HG02884 (cell line): ENCODE data around the gene SEMA3B.
"Not testable (repeated sequence)": the region's sequence is repeated elsewhere in the genome, so short reads cannot be mapped to it uniquely, and the experiment has no call there.

Experiments
- ATAC-seq: cut with Tn5 transposase; IDR thresholded peaks from one replicate; pipeline ENCODE4 v1.9.1; 2021; ENCODE audit warnings: mild to moderate bottlenecking, moderate library complexity; ENCODE audit not compliant: unreplicated experiment

Gene SEMA3B

DNA sequence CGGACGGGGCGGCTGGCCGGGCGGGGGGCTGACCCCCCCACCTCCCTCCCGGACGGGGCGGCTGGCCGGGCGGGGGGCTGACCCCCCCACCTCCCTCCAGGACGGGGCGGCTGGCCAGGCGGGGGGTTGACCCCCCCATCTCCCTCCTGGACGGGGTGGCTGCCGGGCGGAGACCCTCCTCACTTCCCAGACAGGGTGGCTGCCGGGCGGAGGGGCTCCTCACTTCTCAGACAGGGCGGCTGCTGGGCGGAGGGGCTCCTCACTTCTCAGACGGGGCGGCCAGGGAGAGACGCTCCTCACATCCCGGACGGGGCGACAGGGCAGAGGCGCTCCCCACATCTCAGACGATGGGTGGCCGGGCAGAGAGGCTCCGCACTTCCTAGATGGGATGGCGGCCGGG is 43.1 kb downstream of the SEMA3B start:
- not testable (repeated sequence) for ATAC-seq

DNA sequence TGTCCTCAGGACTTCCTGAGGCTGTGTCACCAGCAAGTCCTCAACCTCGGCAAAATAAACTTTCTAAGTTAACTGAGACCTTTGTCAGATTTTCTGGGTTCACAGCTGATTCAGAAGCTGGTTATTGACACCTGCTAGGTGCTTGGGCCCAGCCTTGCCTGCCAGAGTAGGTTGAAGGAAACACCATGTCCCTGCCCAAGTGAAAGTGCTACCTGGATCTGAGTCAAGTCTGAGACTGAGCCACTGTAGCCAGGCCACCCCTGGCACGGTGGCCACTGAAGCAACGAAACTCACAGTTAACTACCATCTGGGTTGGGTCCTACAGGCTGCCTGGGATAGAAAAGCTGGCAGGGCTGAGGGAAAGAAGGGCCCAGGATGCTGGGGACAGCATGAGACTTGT is 45.4 kb downstream of the SEMA3B start:
- no peak for ATAC-seq

DNA sequence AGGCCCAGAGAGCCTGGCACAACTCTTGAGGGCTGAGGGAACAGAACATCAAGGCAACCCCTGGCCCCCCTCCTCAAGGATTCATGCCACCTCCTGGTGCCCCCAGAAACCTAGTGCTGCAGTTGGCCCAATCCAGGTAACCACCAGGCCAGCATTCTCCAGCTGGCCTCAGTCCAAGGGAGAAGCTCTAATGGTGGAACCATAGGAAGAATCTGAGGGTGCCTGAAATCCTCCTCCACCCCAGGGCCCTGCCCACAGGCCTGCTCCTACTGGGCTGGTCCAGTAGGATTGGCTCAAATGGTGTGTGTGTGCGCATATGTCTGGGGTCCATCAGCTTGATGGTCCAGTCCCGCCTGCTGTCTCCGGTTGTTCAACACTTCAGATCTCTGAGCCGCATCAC is 45.9 kb downstream of the SEMA3B start:
- ATAC-seq, result no peak

DNA sequence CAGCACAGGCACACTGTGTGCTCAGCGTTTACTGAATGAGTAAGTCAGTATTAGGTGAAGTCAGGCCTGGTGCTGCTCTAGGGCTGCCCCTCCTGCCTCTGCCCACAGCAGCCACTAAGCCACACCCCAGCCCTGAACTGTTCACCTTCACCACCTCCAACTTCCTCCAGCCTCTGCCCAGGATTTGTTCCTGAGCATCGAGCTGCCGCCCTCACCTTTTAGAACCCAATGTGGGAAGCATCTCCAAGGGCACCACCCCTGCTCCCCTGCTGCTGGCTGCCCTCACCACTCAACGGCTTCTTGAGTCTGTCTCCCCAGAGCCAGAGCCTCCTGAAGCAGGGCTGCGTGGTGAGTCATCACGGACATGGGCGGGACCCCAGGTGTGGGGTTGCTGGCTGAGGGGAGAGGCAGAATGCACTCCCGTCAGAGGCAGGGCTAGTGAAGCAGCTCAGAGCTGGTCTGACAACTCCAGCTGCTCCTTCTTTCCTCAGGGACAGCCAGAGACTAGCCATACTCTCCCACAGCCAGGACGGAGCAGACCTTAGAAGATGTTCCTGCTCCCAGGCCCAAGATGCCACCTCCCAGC is 47.8 kb downstream of the SEMA3B start:
- ATAC-seq, result no peak

DNA sequence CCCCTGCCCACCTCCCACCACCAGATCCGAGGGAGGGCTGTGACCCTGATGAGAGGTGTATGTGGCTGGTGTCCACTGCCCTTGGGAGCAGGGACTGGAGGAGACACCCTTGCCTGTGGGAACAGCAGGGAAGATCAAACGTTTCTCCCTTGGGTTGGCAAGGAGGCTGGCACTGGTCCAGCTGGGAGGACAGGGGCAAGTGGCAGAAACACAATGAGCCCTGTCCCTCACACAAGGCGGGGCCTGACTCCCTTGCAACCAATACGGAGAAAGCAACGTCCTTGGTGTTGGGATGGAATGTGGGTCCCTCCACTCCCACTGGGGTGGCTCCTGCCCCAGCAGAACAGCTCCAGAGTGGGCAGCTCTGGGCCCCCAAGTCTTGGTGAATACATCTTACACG is 48.4 kb downstream of the SEMA3B start:
- no peak for ATAC-seq

DNA sequence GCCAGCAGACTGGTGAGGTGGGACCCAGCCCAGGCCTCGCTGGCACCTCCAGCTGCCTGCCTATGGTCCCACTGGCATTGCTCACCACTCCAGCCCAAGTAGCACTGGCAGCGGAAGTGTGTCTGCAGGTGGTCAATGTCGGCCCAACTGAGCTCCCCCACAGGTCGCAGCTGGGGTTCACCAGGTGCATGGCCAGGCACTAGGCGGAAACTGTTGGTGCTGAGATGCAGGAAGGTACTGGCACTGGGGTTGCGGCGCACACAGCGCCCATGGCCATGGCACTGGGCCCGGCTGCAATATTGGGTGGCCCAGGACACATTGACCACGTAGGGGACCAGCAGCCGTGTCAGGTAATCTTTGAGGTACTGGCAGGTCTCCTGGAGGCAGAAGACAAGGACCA is 49.2 kb downstream of the SEMA3B start:
- no peak for ATAC-seq

DNA sequence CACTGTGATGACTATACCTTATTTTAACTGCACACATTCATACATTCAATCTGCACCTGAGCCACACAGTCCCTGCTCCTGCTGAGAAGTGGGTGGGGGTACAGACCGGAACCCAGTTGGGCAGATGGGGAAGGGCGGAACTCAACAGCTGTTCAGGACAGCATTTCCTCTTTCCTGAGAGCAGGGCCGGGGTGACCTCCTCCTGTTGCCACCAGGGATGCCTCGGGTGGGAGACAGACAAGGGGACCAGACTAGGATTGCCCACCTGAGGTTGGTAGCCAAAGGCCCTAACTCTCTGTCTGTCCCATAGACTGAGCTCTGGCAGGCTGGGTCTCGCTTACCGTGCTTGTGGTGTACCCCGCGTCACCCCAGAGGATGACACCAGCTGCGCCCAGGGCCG is 49.7 kb downstream of the SEMA3B start:
- no peak for ATAC-seq

DNA sequence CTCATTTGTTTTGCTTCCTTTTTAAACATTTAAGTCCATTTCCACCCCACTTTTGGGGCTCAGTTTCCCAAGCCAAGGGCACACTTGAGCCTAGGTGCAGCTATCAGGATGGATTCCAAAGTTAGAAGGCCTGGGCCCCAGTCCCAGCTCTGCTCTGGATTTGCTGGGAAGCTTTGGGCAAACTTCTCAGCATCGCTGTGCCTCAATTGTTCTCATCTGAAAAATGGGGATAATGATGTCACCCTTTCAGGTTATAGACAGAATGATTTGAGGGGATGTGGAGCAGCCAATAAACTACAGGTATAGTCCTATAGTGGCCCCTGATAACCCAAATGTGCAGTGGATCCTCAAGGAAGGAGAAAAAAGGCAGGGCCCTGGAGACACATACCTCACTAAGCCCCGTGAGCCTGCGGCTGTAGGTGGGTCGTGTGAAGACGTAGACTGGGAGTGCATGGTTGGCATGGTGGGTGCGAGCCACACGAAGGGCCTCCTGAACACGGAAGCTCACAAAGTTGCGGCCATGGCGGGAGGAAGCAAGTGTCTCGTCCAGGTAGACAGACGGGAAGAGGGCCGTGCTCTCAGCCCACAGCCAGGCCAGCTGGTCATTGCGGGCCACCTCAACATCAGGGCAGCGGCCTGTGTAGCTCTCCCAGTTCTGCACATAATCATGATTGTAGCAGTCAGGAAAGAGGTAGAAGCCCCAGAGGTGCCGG is 50.4 kb downstream of the SEMA3B start:
- no peak for ATAC-seq

DNA sequence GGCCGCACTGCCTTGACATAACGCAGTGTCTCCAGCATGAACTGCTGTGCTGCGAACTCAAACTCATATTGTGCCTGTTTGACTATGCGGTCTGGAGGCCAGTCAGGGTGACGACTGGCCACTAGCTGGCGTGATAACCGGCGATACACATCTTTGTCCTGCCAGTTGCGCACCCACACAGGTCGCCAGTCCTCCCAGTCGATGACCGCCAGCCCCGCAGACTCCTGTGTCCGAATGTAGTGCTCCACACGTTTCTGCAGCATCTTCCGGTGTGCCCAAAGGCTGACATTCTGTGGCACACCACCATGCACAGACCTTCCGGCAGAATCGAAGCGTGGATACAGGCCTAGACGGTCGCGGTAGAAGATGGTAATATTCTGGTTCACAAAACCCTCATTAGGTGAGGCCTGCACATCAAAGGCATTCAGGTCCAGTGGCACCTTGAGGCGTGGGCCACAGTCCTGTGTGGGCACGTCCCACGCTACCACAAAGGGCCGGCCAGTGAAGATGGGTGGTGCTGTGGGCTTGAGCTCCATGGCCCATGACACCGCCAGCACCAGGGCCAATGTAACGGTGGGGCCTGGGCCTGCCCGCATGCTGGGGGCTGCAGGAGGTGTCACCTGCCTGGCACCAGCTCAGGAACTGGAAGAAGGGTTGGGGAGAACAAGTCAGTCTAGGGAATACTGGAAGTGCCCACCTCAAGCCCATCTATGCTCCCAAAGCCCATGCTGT is 51.1 kb downstream of the SEMA3B start:
- ATAC-seq, result no peak

DNA sequence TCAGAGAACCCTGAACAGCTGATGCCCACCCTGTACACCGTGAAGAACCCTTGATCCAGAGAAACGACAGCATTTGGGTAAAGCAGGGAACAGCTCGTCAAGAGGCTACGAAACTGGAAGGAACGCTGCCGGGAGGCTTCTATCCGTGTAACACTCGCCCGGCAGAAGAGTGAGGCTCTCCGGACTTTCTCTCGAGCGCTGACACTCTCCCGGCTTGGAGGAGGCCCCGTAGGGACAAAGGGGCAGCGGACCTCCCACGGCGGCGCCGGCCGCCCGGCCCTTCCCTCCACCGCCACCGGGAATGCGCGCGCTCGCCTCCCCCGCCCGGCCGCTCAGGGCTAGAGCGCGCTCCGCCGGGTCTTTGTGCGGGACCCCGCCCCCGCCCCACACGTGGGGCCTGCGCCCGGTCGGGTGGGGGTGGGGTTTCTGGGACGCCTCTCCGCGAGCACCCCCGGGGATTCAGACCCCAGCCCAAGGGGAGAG is 51.9 kb downstream of the SEMA3B start:
- ATAC-seq, result peak; percentile 39

DNA sequence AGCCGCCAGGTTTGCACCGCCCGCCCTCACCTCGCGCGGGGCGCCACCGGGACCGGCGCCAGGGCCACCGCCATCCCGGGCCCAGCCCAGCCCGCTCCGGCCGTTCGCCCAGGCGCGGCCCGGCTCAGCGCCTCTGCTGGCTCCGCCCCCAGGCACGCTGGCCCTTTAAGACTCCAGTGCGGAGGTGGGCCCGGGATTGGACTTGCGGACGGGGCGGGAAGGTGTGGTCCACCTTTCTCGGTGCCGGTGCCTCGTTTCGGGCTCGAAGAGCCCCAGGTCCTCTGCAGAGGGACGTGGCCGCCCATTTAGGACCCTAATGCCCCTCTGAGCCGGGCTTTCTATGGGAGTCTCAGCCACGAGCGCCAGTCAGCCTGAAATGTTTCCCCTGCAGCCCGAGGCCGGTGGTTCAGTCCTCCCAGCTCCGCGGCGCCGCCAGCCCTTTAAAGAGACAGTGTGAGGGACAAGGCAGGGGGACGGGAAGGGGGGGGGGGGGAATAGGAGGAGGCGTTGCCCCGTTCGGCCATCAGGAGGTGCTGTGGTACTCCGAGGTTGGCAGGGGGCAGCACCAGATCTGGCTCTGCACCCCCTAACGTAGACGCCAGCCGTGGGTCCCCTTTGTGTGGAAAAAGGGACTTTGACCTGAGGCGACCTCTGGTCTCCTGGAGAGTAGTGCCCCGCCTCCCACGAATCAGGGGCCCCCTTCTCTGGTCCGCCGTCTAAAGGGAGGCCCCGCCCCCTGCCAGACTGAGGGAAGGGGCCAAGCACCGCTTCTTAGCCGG is 52.6 kb downstream of the SEMA3B start:
- ATAC-seq, result peak; percentile 76

DNA sequence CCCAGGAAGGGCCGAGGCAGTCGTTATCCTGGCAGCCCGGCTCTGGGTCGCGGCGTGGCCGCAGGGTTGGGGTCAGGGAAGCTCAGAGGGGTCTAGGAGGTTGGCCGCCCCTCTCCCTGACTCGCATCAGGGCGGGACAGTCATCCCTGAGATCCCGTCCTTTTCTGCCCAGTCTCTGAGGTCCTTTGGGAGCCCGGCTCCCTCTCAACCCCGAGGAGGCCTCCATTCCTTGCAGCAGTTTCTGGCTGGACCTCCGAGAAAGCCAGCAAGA is 53.1 kb downstream of the SEMA3B start:
- no peak for ATAC-seq

DNA sequence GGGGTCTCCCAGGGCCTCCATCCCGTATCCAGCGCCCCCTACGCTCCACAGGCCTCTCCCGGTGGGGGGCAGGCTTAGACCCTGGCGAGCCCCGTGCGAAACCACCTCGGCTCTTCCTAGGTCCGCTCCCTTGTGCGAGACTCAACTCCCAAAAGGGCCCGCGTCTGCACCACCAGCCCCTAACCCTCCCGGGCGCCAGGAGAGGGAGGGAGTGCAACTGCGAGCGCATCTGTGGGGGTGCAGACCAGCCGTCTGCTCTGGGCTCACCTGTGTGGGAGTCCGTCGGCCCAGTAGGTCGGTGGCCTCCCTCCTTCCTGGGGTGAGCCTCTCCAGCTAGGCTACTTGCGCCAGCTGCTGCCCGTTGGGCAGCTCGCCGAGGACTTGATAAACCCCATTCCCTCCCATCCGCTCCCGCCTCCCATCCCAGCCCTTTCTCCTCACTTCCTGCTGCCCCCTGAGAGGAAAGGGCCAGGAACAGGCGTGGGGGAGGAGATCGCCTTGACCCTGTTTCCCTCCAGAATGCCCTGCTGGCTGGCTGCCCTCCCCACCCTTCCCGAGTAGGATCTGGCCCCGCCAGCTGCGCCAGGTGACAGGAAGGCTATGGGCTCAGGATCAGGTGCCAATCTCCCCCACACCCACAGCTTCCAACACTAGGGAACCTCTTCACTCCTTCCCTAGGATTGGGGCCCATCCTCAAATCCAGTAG is 53.6 kb downstream of the SEMA3B start, which contains the start of gene HYAL2:
HYAL2 (minus strand) TSS at position 360 of the 706 bp plus-strand sequence. CDS start 2,256 bp downstream, outside the sequence.
- ATAC-seq, result no peak

DNA sequence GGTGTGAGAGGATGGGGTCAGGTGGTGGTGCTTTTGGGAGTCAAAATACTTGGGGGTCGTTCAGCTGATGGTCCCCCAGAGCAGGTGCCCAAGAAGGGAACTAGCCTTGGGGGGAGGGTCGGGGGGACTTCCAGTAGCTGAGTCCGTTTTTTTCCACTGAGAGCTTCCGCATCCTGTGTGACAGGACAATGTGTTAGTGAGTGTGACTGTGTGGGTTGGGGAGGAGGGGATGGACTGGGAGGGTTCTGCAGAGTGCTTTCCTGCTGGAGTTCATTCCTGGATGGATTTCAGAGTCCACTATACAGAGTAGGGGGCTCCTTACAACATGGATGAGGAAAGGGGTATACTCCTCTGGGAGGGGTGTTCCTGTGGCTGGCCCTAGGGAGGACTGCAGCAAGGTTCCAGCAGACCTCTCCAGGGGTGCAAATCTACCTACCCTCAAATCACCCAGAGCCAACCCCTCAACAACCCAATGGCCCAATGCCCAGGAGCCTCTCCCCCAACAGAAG is 54.2 kb downstream of the SEMA3B start:
- no peak for ATAC-seq

DNA sequence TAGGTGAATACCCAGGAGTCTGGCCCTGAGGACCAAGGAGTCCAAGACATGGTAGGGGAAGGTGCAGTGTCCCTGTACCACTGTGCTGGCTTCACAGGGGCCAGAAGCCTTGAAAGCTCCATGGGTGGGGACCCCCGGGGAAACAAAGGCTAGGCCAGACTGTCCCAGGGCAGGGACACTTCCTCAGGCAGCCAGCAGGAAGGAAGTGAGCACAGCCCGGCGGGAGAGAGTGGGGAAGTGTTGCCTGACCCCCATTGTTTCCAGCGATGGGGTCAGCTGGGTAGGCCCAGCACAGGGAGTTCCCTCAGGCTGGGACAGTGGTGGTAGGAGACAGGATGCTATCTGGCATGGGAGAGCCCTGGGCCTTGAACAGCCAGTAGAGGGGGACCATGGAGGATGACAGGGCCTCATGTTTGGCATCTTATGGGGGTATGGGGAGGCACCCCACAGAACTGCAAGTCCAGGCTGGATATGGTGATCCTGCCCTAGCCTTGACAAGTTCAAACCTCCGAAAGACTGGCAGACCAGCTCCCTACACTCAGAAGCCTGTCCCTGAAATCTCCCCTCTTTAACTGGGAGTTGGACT is 54.8 kb downstream of the SEMA3B start:
- ATAC-seq, result no peak

DNA sequence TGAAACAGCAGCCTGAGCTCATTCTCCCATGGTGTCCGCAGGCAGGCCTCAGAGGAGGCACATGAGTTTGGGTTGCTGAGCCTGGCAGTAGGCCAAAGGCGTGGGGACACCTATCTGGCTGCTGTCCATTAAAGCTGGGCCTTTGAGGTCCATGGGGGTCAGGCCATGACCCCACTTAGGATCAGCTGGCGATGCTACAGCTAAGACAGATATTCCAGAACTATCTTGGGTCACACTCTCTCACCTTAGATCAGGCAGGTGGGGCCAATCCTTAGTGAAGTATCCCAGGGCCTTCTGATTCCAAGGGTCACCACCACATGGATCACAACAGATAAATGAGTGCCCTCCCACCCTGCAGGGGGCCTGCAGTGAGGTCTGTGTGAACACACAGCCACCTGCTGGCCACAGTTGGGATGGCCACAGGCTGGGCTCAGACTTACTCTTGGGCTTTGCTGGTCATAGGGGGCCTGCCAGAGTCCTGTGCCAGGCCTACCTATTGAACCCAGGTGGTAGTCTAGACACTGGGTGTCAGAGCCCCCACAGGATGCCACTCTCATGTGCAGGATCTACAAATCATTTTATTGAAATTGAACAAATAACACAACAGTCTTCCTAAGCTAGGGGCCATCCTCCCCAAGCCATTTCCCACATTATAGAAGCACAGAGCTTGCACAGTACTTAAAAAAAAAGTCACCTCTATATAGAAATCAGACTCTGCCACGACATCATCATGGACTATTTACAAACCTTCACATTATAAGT is 55.6 kb downstream of the SEMA3B start:
- ATAC-seq, result no peak

DNA sequence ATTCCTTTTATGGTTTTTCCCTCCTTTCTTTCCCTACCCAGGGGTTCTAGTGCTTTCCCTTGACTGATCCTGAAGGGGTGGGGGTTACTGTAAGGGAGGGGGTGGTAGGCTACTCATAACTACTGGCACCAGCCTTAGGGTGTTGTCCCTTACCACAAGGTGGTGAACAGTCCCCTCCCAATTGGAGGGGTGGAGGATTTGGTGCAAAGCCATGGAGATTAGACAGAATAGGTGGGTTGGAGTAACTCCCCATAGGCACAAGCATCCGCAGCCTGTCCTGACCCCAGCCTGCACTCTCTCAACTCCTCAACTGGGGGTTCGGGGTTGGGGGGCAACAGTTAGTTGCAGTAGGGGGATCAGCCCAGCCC is 56.1 kb downstream of the SEMA3B start:
- ATAC-seq, result no peak

DNA sequence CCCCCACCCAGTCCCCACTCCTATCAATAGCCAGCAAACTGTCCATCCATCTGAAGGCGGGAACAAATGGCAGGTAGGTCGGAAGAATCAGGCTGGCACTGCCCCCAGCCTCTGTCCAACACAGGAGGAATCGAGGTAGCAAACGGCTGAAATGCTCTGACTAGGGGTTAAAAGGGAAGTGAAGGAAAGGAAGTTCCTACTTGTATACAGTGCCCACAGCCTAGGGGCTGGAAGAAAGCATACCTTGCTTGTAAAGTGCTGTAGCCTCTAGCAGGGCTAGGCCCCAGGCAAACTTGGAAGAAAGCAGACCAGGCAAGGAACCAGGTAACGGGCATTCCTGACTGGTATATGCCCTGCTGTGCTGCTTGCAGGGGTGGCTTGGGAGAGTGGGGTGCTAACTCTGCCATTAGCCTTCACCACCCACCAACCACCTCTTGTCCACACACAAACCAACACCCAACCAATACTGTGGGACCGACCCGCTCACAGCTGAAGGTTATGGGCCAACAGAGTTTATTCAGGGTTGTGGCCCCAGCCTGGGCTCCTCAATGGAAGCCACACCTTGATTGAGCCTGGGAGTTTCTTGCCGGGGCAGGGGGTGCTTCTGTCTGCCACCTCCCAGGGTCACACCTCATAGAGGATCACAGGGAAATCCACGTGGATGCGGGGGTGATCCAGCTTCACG is 56.7 kb downstream of the SEMA3B start:
- no peak for ATAC-seq

DNA sequence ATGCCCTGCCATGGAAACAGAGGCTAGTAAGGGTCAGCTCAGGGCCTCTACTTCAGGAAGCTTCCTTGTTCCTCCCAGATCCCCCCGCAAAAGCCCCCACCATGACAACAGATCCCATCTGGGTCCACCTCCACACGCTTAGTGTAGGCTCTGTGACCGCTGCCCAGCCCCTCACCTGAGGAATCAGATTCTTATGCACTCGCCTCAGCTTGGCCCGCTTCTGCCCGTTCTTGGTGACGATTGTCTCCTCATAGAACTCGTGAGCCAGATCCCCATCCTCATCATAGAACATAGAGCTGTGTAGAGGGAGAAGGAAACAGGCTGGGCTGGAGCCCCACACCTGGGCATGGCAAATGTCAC is 57.2 kb downstream of the SEMA3B start:
- no peak for ATAC-seq
